HG03442 (cell line): Measurements from ENCODE around the gene COL1A1.

Source experiments
- ATAC-seq: cut with Tn5 transposase; IDR thresholded peaks from one replicate; pipeline ENCODE4 v1.9.1; 2021; ENCODE audit warnings: mild to moderate bottlenecking, moderate library complexity; ENCODE audit not compliant: unreplicated experiment

COL1A1 gene

DNA sequence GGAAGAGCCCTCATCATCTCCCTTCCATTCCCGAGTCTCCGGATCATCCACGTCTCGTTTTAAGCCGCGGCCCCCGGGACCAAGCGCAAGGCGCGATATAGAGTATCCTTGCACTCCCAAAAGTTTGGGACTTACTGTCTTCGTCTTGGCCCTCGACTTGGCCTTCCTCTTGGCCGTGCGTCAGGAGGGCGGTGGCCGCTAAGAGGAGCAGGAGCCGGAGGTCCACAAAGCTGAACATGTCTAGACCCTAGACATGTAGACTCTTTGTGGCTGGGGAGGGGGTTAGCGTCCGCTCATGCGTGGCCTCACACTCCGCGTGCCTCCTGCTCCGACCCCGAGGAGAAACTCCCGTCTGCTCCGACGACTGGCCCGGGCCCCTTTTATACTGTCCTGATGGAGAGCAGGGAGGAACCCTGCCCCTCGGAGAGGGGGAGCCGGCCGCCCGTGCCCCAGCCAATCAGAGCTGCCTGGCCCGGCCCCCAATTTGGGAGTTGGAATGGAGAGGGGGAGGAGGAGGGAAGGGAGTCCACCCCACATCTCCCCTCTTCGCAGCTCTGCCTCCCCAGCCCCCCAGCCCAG lies at the start of gene COL1A1:
Gene COL1A1 (minus strand): TSS at position 356 of the 579 bp plus-strand sequence. CDS start 118 bp downstream, at position 238.
- no peak for ATAC-seq

DNA sequence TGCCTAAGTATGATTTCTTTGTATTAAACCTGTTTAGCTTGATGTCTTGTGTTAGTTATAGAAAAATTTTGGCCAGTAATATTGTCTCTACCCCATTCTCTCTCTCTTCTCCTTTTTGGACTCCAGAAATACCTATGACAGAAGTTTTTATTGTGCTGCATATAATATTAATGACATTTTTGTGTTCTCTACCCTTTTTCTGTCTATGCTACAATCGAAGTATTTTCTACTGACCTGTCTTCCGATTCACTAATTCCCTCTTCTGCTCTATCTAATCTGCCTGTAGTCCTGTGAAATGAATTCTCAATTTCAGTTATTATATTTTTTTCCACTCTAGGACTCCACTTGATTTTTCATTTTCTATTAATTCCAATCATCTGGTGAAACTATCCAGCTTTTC lies 46.8 kb upstream of the COL1A1 start:
- ATAC-seq: no peak

DNA sequence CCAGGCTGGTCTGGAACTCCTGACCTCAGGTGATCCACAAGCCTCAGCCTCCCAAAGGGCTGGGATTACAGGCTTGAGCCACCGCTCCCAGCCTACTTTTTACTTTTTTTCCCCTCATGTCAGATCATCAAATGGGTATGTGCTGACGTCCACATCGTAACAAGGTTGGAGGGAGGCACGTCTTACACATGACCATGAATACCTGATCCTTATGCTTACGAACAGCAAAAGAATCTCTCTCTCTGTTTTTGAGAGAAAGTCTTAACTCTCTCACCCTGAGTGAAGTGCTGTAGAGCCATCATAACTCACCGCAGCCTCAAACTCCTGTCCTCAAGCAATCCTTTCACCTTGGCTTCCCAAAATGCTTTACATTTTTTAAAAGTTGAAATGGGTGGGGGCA lies 43.3 kb upstream of the COL1A1 start:
- ATAC-seq: no peak

DNA sequence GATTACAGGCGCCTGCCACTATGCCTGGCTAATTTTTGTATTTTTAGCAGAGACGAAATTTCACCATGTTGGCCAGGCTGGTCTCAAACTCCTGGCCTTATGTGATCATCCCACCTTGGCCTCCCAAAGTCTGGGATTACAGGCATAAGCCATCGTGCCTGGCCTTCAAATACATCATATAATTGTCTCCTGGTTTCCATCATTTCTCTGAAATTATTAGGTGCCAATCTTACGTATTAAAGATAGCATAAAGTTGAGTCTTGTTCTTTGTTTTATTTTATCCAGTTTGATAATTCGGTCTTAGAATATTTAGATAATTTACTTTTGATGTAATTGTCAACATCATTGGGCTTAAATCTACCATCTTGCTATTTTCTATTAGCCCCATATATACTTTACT lies 40.0 kb upstream of the COL1A1 start:
- ATAC-seq: no peak

DNA sequence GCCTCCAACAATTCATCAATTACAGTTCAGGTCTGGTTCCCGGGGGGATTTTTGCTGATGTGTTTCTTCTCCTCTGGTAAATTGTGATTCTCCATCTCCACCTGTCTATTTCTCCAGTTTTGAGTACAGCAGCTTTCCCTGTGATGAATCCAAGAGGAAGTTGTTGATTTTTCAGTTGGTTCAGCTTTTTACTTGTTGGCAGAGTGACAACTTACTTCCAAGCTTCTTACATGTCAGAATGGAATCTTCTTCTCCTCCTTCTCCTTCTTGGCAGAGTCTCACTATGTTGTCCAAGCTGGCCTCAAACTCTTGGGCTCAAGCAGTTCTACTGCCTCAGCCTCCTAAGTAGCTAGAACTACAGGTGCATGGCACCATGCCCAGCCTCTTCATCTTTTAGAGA lies 39.4 kb upstream of the COL1A1 start:
- no peak for ATAC-seq

DNA sequence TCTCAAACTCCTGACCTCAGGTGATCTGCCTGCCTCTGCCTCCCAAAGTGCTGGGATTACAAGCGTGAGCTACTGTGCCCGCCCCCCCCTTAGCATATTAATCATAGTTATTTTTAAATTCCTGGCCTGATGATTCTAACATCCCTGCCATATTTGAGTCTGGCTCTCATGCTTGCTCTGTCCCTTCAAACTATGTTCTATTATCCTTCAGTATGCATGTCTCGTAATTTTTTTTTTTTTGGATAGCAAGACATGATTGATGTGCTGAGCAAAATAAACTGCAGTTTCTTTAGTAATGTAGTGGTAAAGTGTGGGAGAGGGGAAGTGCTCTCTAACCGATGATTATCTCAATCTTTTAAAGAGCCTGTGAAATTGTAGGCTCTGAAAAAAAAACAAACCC lies 38.5 kb upstream of the COL1A1 start:
- no peak for ATAC-seq

DNA sequence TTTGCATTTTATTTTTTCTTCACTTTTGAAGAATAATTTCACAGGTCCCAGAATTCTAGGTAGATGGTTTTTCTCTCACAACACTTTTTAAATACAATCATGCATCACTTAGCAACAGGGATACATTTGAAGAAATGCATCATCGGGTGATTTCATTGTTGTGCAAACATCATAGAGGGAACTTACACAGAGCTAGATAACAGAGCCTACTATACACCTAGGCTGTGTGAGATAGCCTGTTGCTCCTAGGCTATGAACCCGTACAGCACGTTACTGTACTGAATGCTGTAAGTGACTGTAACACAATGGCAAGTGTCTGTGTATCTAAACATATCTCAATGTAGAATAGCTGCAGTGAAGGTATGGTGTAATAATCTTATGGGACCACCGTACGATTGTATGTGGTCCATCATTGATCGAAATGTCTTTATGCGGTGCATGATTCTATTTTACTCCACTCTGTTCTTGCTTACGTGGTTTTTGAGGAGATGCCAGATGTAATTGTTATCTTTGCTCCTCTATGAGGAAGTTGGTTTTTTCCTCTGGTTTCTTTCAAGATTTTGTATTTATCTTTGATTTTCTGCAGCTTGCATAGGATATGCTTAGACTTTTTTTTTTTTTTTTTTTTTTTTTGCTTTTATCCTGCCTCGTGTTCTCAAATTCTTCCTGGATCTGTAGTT lies 37.3 kb upstream of the COL1A1 start:
- ATAC-seq: no peak

DNA sequence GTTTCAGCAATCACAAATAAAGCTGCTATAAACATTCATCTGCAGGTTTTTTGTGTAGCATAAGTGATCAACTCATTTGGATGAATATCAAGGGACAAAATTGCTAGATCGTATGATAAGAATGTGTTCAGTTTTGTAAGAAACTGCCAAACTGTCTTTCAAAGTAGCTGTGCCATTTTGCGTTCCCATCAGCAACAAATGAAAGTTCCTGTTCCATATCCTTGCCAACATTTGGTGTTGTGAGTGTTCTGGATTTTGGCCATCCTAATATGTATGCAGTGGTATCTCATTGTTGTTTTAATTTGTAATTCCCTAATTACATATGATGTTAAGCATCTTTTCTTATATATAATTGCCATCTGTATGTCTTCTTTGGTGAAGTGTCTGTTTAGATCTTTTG lies 36.5 kb upstream of the COL1A1 start:
- ATAC-seq: no peak

DNA sequence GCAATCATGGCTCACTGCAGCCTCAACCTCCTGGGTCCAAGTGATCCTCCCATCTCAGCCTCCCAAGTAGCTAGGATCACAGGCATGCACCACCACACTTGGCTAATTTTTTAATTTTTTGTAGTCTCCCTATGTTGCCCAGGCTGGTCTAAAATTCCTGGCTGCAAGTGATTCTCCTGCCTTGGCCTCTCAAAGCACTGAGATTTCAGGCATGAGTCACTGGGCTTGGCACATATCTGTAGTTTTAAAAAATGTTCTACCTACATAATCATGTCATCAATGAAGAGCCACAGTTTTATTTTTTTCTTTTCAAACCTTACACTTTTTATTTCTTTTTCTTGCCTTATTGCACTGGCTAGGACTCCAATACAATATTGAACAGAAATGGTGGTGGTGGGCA lies 33.1 kb upstream of the COL1A1 start:
- ATAC-seq: no peak

DNA sequence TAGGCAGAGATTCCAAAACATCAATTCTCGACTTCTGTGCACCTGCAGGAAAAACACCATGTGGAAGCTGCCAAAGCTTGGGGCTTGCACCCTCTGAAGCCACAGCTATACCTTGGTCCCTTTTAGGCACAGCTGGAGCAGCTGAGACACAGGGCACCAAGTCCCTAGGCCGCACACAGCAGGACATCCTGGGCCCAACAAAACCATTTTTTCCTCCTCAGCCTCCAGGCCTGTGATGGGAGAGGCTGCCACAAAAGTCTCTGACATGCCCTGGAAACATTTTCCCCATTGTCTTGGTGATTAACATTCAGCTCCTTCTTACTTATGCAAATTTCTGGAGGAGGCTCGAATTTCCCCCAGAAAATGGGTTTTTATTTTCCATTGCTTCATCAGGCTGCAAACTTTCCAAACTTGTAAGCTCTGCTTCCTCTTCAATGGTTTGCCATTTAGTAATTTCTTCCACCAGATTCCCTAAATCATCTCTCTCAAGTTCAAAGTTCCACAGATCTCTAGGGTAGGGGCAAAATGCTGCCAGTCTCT lies 24.3 kb upstream of the COL1A1 start:
- ATAC-seq: no peak

DNA sequence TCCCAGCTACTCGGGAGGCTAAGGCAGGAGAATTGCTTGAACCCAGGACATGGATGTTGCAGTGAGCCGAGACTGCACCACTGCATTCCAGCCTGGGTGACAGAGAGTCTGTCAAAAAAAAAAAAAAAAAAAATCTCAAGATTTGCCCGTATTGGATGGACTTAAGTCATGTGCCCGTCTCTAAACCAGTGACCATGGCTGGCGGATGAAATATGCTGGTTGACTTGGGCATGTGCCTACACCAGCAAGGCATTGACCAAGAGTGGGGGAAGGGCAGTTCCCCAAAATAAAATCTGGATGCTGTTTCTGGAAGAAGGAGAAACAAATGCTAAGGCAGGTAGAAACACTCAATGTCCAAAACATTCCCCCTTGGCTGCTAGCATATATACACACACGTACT lies 21.5 kb upstream of the COL1A1 start:
- no peak for ATAC-seq

DNA sequence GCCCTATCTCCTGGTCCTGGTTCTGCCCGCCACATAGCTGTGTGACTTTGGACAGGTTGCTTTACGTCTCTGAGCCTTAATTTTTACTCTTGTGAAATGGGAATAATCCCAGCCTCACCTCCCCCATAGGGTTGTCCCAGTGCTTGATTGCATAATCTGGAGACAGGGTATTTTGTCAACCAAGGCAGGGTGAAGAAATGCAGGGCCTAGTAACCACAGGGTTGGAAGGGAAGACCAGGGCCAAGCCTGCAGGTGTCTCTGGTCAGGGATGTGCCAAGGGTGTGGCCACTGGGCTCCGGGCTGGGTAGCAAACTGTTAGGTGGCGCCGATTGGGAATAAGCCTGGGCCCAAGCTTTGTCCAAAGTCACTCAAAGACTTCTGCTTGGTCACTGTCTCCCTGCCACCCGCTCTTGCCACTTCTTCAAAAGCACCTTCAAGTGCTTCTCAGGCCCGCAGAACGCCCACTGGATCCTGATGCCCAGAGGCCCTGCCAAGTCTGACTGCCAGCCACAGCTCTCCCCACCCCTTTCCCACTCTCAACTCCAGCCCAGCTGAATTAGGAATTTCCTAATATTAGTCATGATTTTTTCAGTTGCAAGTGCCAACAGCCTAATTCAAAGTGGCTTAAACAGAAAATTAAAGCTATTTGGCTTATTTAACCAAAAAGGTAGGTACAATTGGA lies 20.6 kb upstream of the COL1A1 start:
- ATAC-seq: no peak

DNA sequence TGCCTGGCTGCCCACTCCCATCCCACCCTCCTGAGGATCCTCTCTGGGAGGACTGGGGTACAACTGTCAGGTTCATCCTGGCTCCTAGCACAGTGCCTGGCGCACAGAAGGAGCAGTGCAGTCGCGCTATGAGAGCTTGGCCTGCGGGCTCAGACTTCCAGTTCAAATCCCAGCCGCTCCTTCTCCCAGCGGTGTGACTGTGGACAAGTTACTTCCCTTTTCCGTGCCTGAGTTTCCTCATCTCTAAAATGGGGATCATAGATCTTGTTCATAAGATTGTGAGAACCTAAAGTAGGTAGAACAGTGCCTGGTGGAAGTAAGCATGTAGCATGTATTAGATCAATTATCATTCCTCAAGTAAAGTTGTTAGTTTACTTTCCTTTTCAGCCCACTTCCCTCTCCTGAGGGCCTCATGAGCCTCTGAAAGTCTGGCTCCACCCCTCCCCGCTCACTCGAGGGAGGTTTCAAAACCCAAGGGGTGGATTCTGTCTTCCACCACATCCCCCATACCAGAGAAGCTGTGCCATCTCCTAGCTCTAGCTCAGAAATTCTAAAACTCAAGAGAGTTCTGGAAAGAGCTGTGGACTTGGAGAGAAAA lies 19.9 kb upstream of the COL1A1 start:
- no peak for ATAC-seq

DNA sequence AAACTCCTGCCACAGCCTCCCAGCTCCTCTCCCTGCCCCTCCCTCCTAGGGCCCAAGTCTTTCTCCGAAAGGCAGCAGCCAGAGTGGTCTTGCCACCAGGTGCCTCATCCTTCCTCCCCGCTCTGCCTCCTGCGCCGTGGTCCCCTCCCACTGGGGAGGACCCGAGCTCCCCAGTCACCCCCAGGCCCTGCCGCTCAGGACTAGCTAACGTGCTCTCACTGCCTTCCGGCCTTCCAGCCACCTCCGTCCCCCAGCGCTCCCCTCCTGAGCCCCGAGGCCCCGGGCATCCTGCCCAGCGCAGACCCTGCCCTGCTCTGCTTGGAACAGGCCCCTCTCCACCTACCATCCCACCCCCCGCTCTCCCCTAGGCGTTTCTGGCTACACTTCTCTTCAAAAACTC lies 19.4 kb upstream of the COL1A1 start:
- no peak for ATAC-seq

DNA sequence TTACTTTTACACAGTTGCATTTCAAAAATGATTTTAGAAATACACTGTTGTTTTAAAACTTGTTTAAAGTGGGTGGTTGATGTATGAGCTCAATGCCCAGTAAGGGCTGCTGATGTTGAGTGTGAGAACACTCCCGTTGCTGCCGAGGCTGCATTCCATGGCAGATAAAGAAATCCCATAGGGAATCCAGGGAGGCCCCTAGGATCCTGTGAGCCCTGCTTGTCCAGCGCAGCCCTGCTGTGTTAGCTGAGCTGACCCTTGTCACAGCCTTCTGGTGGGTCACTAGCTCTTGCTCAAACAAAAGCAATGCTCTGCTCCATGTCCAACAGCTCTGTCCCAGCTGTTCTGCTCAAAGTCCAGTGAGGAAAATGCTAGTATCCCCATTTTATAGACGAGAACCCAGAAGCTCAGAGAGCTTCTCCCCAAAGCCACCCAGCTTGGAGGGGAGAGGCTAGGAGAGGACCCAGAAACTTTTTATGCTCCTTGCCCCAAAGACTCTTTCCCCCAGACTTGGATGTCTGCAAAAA lies 18.6 kb upstream of the COL1A1 start:
- ATAC-seq: no peak

DNA sequence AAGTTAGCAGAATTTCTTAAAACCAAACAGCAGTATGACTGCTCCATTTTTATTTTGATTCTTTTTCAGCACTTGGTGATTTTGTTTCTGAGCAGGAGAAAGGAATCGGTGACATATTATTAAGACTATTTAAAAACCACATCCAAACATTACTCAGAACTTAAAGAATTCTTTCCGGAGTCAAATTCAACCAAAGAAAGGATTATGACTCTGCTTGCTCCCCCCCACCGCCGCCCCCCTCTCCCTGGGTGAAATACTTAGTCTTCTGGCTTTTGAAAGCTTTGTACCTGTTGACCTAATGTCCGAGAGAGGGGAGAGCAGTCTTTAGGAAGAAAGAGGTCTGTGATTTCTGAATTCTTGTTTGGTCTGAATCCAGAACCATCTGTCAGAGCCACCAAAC lies 17.9 kb upstream of the COL1A1 start:
- no peak for ATAC-seq

DNA sequence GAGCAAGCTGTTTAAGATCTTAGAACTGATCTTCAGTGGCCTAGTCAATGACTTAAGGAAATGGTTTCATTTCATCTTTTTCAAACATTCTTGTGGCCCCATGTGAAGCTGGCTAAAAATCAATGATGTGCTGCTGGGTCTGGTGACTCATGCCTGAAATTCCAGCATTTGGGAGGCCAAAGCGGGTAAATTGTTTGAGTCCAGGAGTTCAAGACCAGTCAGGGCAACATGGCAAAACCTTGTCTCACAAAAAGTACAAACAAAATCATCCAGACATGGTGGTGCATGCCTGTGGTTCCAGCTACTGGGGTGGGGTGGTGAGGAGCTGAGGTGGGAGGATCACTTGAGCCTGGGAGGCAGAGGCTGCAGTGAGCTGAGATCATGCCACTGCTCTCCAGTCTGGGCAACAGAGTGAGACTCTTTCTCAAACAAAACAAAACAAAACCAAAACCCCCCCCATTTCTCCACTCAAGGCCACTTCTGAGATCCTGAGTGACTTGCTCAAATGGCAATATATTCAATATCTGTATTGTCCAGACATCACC lies 17.4 kb upstream of the COL1A1 start:
- no peak for ATAC-seq

DNA sequence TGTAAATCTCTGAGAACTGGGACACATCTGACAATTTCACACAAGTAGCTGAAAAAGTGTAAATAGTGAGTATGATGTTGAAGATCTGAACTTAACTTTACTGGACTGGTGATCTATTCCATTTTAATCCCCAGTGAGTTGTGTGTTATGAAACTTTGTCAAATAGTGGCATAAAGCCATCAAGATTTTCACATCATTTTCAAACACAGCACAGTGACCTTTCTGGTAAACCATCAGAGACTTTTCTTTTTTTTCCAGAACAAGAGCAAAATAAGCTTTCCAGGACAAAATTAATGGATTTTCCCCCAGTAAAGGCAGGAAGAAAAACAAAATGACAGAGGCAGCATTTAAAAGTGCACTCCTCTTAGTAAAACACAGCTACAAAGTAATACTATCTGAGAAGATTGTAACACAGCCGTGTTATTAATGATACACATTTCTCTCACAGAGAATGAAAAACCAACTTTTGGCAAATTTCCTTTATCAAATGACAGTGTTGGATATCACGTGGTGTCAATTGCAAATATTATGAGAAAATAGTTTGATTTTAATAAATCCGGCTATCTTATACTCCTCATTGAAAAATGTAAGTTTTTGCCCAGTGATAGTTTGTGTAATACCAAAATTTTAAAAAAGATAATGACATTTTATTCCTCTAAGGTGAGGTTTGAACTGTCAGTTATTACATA lies 16.8 kb upstream of the COL1A1 start:
- no peak for ATAC-seq

DNA sequence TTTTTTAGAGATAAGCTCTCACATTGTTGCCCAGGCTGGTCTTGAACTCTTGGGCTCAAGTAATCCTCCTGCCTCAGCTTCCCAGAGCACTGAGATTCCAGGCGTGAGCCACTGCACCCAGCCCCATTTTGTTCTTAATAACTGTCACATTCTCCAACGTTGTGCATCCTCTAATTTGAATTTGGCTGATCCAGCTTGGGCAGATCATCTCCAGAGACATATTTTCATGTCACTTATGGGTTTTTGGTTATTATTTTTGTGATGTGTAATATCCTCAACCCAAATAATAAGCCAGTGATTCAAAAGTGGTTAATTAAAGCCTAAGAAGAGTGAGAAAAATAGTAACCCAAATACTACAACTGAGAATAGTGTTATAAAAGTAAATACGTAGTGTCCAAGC lies 16.2 kb upstream of the COL1A1 start:
- ATAC-seq: no peak

DNA sequence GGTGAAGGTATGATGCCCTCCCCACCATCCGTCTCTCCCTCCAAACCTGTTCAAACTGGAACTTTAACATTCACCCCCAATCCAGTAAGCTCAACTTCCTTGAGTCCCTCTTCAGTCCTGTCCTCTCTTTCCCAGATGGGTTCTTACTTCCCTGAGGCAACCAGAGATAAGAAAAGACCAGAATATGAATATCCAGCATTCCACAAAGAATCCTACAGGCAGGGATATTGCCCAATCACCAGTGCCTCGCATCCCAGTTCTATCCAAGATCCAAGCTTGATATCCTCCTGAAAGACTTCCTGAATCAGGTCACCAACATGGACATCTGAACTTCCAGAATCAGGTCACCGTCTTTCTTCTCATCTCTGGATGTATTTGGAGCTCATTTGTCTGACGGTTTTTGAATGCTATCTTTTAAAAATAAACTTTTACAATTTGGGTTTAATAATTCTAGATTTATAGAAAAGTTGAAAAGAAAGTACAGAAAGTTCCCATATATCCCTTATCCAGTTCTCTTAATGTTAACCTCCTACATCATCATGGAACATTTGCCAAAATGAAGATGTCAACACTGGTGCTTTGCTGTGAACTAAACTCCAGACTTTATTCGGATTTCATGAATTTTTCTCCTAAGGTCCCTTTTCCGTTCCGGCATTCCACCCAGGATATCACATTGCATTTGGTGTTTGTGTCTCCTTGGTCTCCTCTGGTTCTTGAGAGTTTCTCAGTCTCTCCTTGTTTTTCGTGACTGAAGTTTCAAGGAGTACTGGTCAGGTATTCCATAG lies 13.7 kb upstream of the COL1A1 start:
- ATAC-seq: no peak
